ENCODE data around the gene APBA2. TPM values are rescaled to one million over a fixed set of nuclear protein-coding genes. Genes with fewer than 3 reads are reported as not detected.

Gene APBA2
- total and polyA plus RNA-seq, 10 of the 15 experiments (the other 5 are each of a cell fraction or from before 2014, with no cell fraction given), result 0.06 to 0.26 (median 0.07) TPM; not detected in 7

DNA sequence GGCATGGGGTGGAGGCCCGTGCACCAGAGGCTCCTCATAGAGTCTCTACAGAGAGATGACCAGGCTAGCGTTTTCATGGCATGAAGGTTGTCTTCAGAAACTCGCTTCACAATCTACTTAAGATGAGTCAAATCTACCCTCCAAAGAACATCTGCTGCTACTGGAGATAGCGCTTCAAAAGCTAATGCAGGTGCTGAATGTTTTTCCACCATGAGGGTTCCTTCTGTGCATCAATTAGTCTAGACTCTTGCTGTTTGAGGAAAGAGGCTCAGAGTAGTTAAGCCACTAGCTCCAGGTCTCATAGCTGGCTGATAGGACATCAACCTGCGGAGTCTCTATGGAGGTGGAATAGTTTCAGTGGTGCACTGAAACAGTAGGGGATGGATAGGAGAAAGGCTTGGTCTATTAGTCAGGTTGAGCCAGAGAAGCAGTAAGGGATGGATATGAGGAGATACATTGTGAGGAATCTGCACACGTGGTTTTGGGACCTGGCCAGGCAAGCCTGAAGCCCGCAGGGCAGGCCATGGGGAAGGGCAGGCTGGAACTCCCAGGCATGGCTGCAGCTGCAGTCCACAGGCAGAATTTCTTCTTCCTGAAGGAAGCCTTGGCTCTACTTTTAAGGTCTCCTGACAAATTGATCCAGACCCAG is 117.5 kb downstream of the APBA2 start (continued):
- no peak for TF ChIP-seq MYB (IDR thresholded peaks at IDR 0.05; ENCODE audit: borderline replicate concordance, low read depth, low read length)
- TF ChIP-seq NBN (IDR thresholded peaks at IDR 0.05), result no peak
- TF ChIP-seq STAT3 (IDR thresholded peaks at IDR 0.05; ENCODE audit: low read depth, low read length), result no peak
- TF ChIP-seq NR2C2 (IDR thresholded peaks at IDR 0.05; ENCODE audit: borderline replicate concordance, control insufficient read depth, insufficient read length, low read depth), result no peak
- TF ChIP-seq, protein P1, sequence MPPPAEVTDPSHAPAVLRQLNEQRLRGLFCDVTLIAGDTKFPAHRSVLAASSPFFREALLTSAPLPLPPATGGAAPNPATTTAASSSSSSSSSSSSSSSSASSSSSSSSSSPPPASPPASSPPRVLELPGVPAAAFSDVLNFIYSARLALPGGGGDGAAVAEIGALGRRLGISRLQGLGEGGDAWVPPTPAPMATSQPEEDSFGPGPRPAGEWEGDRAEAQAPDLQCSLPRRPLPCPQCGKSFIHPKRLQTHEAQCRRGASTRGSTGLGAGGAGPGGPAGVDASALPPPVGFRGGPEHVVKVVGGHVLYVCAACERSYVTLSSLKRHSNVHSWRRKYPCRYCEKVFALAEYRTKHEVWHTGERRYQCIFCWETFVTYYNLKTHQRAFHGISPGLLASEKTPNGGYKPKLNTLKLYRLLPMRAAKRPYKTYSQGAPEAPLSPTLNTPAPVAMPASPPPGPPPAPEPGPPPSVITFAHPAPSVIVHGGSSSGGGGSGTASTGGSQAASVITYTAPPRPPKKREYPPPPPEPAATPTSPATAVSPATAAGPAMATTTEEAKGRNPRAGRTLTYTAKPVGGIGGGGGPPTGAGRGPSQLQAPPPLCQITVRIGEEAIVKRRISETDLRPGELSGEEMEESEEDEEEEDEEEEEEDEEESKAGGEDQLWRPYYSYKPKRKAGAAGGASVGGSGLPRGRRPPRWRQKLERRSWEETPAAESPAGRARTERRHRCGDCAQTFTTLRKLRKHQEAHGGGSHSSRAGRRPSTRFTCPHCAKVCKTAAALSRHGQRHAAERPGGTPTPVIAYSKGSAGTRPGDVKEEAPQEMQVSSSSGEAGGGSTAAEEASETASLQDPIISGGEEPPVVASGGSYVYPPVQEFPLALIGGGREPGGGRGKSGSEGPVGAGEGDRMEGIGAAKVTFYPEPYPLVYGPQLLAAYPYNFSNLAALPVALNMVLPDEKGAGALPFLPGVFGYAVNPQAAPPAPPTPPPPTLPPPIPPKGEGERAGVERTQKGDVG (CRISPR knock-in tag; IDR thresholded peaks at IDR 0.05), result no peak
- no peak for TF ChIP-seq NR2C1 (IDR thresholded peaks at IDR 0.05)
- TF ChIP-seq SP1 (IDR thresholded peaks at IDR 0.05; ENCODE audit: low read depth, low read length), result no peak

DNA sequence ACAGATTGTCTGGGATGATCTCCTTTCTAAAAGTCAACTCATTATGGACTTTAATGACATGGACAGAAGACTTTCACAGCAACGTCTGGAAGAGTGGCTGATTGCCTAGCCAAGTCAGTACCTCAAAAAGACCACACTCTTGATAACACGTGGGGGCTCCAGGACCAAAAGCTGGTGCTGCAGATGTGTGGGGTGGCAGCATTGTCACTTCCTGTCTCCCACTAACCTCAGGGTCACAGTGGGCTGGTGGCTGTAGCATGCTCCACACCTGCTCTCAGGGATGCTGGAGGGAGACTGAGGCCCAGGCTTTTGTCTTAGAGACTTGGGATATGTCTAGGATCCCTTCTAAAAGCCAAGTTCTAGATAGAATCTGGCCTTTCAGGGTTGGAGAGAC is 118.1 kb downstream of the APBA2 start:
- CTCF ChIA-PET, result no interaction called here
- FAIRE-seq, result no peak
- BruUV-seq (replicated peaks), result no TSS peak
- TF ChIP-seq RFX5 (IDR thresholded peaks at IDR 0.05; ENCODE audit: low read depth, low read length) (no peak), ZNF207 (IDR thresholded peaks at IDR 0.05; ENCODE audit: borderline replicate concordance) (no peak), SUZ12 (IDR thresholded peaks at IDR 0.05; ENCODE audit: unreplicated experiment) (no peak), E2F8 (IDR thresholded peaks at IDR 0.05; ENCODE audit: low read depth, partially characterized antibody) (no peak), NFXL1 (IDR thresholded peaks at IDR 0.05; ENCODE audit: borderline replicate concordance) (no peak), ATF7 (IDR thresholded peaks at IDR 0.05; ENCODE audit: low read depth) (no peak), NFIC (IDR thresholded peaks at IDR 0.05; ENCODE audit: low read depth, low read length) (no peak)

More for the DNA sequence above, 118.1 kb downstream of the APBA2 start:
- Histone ChIP-seq H3K4me3 (no peak overlapping the region), H3K27ac (ENCODE audit: control insufficient read depth, insufficient read depth) (no peak overlapping the region), H3K79me2 (ENCODE audit: control insufficient read depth, insufficient read depth, low read length) (no peaks in the 10 kb centered on the region), H3K9me3 (replicated peaks; ENCODE audit: control insufficient read depth, insufficient read depth, low read length) (no peaks in the 10 kb centered on the region), H4K20me1 (ENCODE audit: control insufficient read depth, insufficient read depth) (no peaks in the 10 kb centered on the region), H2AFZ (ENCODE audit: control insufficient read depth, low read depth, low read length) (no peak overlapping the region), H3K27me3 (replicated peaks in 1 of 2; ENCODE audit: control insufficient read depth in 2 of 2, insufficient read depth in 2 of 2, low read length in 1 of 2) (no peaks in the 10 kb centered on the region), H3K36me3 (ENCODE audit: control insufficient read depth in 2 of 2, insufficient read depth in 2 of 2, low read length in 1 of 2) (no peaks in the 10 kb centered on the region), H3K9ac (ENCODE audit: control insufficient read depth, insufficient read depth, low read length) (no peak overlapping the region), H3K4me2 (ENCODE audit: control insufficient read depth, insufficient read depth) (no peak overlapping the region), H3K4me1 (ENCODE audit: control insufficient read depth, insufficient read depth, low read length) (no peaks in the 10 kb centered on the region)
- POLR2A ChIA-PET, result no interaction called here
- intact Hi-C loops (cut with micrococcal nuclease; ENCODE audit: unreplicated experiment) (no loop called here), in situ Hi-C loops (cut with MboI) (no loop called here)
- 0% methylated on average over 2 of the region's 2 CpGs for WGBS (ENCODE audit: insufficient coverage, insufficient replicate concordance, low lambda C conversion rate, missing lambda C conversion rate)
- ATAC-seq, result no peak
- RAD21 ChIA-PET (ENCODE audit: unreplicated experiment), result no interaction called here
- SMC1A ChIA-PET (ENCODE audit: uncharacterized antibody, unreplicated experiment), result no interaction called here
- no peak for DNase-seq (ENCODE audit: low read depth, low spot score)
